ENCODE results near the gene MRGPRX1. TPM values are rescaled to one million over a fixed set of nuclear protein-coding genes. Genes with fewer than 3 reads are reported as not detected.
"Not testable (repeated sequence)": the region's sequence is repeated elsewhere in the genome, so short reads cannot be mapped to it uniquely, and the experiment has no call there.

The MRGPRX1 gene
- total and polyA plus RNA-seq, 11 donors = not detected

- no peaks in the 10 kb centered on the region for H3K27me3 ChIP-seq
- intact Hi-C loops (cut with DNase I) = no loop called here
- DNase-seq (no peak), ATAC-seq (no peak)
- H3K4me1 ChIP-seq = no peaks in the 10 kb centered on the region
- H3K4me3 ChIP-seq = no peak overlapping the region
- no peak overlapping the region for H3K27ac ChIP-seq
- 53 to 65% (median 55%) methylated on average over 2 of the region's 2 CpGs for WGBS, 4 donors
- no peaks in the 10 kb centered on the region for H3K9me3 ChIP-seq
- no peaks in the 10 kb centered on the region for H3K36me3 ChIP-seq
- TF ChIP-seq POLR2A (IDR thresholded peaks at IDR 0.05) (no peak), CTCF (IDR thresholded peaks at IDR 0.05) (no peak)
Measured at GRCh38 chr11:18912883-18913282, 26.3 kb downstream of the MRGPRX1 start.

GRCh38 chr11:18907391-18907790 is 31.8 kb downstream of the MRGPRX1 start:
- no peak overlapping the region for H3K27ac ChIP-seq
- WGBS, 4 donors = 88 to 92% (median 90%) methylated on average over 3 of the region's 3 CpGs
- H3K4me3 ChIP-seq = no peak overlapping the region
- DNase-seq = no peak
- H3K36me3 ChIP-seq = no peaks in the 10 kb centered on the region
- no peaks in the 10 kb centered on the region for H3K9me3 ChIP-seq
- intact Hi-C loops (cut with DNase I) = loop anchor here in 1 of 10 donors (5.0 kb wide), 1 partner anchor 45 kb away; no protein-coding TSS in a partner anchor
- H3K4me1 ChIP-seq = no peaks in the 10 kb centered on the region
- no peaks in the 10 kb centered on the region for H3K27me3 ChIP-seq
- TF ChIP-seq CTCF (IDR thresholded peaks at IDR 0.05) (no peak), POLR2A (IDR thresholded peaks at IDR 0.05) (no peak)
- no peak for ATAC-seq

- WGBS, 4 donors = 12 to 17% (median 15%) methylated on average over 6 of the region's 6 CpGs
Measured at GRCh38 chr11:18900637-18901036, 38.6 kb downstream of the MRGPRX1 start.

GRCh38 chr11:18900151-18900611 is 39.0 kb downstream of the MRGPRX1 start:
- H3K4me3 ChIP-seq; DNase-seq; H3K4me1 ChIP-seq; H3K36me3 ChIP-seq; intact Hi-C loops (cut with DNase I); H3K27ac ChIP-seq; ATAC-seq: not testable (repeated sequence)
- peaks cover 0 to 34% (median 0%) of the 10 kb centered on the region in 9 donors for H3K27me3 ChIP-seq
- H3K9me3 ChIP-seq = peaks cover 0 to 11% (median 0%) of the 10 kb centered on the region in 12 donors
- 0 to 9% (median 7%) methylated on average over 4 of the region's 4 CpGs for WGBS, 4 donors

More at GRCh38 chr11:18900637-18901036, 38.6 kb downstream of the MRGPRX1 start:
- H3K4me3 ChIP-seq; H3K36me3 ChIP-seq; H3K4me1 ChIP-seq; H3K27ac ChIP-seq; intact Hi-C loops (cut with DNase I); ATAC-seq; DNase-seq: not testable (repeated sequence)
- Histone ChIP-seq H3K9me3 (peaks cover 0 to 11% (median 0%) of the 10 kb centered on the region in 12 donors), H3K27me3 (peaks cover 0 to 34% (median 0%) of the 10 kb centered on the region in 9 donors)

GRCh38 chr11:18891712-18892111 is 47.5 kb downstream of the MRGPRX1 start:
- ATAC-seq; H3K4me3 ChIP-seq; H3K27me3 ChIP-seq; intact Hi-C loops (cut with DNase I); H3K27ac ChIP-seq; DNase-seq; H3K4me1 ChIP-seq; H3K36me3 ChIP-seq: not testable (repeated sequence)
- WGBS, 4 donors = 91 to 97% (median 95%) methylated on average over 2 of the region's 2 CpGs
- peaks cover 0 to 17% (median 0%) of the 10 kb centered on the region in 12 donors for H3K9me3 ChIP-seq

- Histone ChIP-seq H3K27me3 (no peaks in the 10 kb centered on the region), H3K4me1 (no peaks in the 10 kb centered on the region), H3K36me3 (no peaks in the 10 kb centered on the region), H3K9me3 (peaks cover 0 to 17% (median 0%) of the 10 kb centered on the region in 12 donors), H3K4me3 (no peak overlapping the region), H3K27ac (no peak overlapping the region)
- TF ChIP-seq CTCF (IDR thresholded peaks at IDR 0.05) = no peak
- TF ChIP-seq POLR2A (IDR thresholded peaks at IDR 0.05) = no peak
- WGBS, 4 donors = 54 to 67% (median 55%) methylated on average over 1 of the region's 1 CpG
- intact Hi-C loops (cut with DNase I) = no loop called here
- DNase-seq (no peak), ATAC-seq (no peak)
Measured at GRCh38 chr11:18890615-18891014, 48.6 kb downstream of the MRGPRX1 start.

Data from heart left ventricle (tissue), 16 donors.